Activated naive CD8-positive, alpha-beta T cell treated with anti-CD3 and anti-CD28 coated beads, Interleukin-2, amount 50 U/mL, for 16 hours (primary cell): ENCODE measurements around the gene ADAMTS4.
A peak's percentile ranks its signal among the peaks of the same experiment; 100 is the strongest.

Experiments
- DNase-seq: peaks from one replicate; pipeline ENCODE4 v3.0.0-alpha.2; 2020; ENCODE audit warnings: low read depth, low spot score

The ADAMTS4 gene

DNA sequence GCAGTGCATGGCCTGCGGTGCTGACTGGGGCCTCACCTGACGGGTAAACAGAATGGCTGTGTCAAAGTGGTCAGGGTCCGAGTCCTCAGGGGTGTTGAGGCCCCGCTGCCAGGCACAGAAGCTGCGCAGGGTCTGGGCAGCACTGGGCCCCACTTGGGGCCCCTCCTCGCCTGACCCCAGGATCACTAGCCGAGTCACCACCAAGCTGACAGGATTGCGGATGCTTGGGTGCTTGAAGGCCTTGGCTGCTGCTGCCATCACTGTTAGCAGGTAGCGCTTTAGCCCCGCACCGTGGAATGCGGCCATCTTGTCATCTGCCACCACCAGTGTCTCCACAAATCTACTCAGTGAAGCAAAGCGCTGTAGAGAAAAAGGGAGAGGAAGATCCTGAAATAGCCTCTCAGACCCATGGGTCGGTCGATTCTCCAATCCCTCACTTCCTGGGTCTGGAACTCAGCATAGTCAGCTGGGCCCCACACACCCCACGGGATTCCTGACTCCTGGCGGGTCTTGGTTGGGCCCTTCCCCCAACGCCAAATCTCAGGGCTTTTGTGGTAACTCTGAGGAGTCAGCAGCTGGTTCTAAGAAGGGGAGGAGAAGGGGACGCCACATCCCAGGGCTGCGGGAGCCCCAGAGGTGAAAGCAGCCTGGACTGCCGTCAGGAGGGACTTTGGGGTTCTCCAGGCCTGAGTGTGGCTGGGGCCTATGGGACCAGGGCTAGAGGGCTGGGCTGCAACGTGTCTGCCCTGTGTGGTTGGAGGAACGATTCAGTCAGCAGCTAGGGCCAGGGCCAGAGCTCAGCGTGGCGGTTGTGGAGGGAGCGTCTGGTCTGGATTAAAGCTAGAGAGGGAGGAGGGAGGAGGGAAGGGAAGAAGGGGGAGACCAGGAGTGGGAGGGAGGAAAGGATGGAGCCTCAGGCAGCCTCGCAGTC lies 2.1 kb downstream of the ADAMTS4 start:
- no peak for DNase-seq

DNA sequence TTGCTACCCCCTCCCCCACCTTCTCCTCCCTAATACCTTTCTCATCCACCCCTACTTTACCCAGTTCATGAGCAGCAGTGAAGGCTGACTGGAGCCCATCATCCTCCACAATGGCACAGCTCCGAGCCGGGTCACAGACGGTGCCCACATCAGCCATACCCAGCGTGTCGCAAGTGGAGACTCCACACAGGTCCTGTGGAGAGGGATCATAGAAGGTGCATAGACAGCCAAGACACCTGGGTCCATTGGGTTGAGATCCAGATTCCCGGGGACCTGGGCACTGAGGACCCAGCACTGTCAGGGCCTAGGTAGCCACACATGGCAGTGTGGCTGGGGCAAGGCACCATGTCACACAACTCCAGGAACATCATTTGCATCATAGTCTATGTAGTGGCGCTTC lies 2.7 kb downstream of the ADAMTS4 start:
- no peak for DNase-seq

- no peak for DNase-seq
These were observed 3.7 kb downstream of the ADAMTS4 start for GRCh38 chr1:161195171-161195570.

GRCh38 chr1:161193561-161194235 lies 5.2 kb downstream of the ADAMTS4 start:
- no peak for DNase-seq

DNA sequence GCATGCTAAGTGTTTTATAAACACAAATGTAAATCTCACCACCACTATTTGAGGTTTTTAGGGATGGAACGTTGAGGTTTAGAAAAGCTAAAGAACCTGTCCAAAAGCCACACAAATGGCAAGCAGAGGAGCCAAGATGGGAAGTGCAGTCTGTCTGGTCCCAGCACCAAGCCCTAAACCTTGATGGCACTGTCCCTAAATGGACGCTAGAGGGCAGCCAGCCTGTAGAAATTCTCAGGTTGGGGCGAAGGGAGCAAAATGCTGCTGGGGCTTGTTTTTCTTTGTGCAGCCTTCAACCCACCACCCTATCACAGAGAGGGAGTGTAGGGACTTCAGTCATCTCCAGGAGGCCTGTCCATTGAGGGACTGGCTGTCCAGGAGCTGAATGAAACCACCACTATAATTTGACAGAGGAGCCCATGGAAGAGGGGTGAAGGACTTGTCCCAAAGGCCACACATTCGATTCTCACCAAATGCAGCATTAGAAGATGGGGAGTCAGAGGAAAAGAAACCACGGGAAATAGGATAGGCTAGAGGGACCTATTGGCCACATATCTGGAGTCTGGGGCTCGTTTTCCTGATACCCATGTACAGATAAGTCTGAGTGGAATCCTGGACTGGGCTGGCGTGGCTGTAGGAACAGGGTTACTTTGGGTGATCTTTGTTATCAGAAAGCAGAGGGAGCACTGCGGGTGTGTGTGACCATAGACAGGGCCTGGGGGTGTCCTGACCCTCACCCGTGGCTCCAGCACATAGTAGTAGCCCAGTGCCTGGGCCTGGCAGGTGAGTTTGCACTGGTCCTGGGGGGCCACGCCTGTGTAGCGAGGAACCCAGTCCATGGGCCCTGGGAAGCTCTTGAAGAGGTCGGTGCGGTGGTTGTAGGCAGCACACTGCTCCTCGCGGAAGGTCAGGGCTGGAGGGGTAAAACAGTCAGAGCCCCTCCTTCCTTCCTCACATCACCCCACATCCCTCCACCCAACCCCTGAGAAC lies 6.1 kb downstream of the ADAMTS4 start:
- DNase-seq = no peak

- DNase-seq = no peak
These were observed 6.9 kb downstream of the ADAMTS4 start for GRCh38 chr1:161191971-161192370.

GRCh38 chr1:161190962-161191521 lies 7.8 kb downstream of the ADAMTS4 start:
- DNase-seq = no peak

GRCh38 chr1:161189036-161189435 lies 9.8 kb downstream of the ADAMTS4 start:
- no peak for DNase-seq

GRCh38 chr1:161188381-161188780 lies 10.5 kb downstream of the ADAMTS4 start:
- no peak for DNase-seq

GRCh38 chr1:161187311-161187710 lies 11.5 kb downstream of the ADAMTS4 start:
- DNase-seq = no peak

DNA sequence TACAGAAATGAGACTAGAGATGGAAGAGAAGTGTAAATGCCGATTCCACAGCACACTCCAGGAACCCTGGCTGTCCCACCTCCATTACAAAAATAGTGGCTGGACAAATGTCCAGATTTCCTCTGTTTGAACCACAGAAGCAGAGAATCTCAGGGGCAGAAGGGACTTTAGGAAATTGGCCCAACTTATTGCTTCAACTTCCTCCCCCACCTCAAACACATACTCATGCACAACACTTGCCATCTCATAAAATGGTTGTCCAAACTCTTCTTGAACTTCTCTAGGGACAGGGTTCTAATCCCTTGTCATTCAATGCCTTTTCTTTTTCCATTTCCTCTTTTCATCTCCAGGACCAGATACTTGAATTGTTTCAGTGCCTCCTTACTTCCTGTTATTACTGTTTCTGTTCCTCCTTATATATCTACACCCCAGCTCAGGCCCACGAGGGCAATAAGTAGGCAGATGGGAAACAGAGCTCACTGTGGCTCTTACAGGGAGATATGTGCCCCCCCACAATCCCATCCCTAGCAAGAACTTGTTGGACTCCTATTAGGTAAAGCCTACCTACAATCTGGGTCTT lies 13.0 kb downstream of the ADAMTS4 start:
- DNase-seq = no peak

GRCh38 chr1:161185282-161185682 lies 13.6 kb downstream of the ADAMTS4 start:
- DNase-seq = no peak

GRCh38 chr1:161182214-161182613 lies 16.6 kb downstream of the ADAMTS4 start:
- no peak for DNase-seq

GRCh38 chr1:161180639-161181038 lies 18.2 kb downstream of the ADAMTS4 start:
- no peak for DNase-seq

DNA sequence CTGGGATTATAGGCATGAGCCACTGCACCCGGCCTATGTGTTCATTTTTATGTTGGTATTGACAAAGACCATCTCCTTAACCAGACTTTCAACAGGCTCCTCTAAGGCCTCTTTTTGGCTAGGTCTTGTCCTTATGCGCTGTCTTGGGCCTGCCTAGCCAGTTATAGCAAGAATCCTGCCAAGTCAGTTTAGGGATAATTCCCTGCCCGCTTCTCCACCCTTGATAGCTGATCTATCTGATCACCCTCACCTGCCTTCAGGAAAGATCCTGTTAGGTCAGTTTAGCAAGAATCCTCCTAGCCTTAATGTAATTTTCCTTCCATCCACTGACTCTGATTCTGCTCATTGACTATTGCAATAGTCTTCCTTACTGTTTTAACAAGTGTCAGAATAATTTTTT lies 19.2 kb downstream of the ADAMTS4 start:
- no peak for DNase-seq

DNA sequence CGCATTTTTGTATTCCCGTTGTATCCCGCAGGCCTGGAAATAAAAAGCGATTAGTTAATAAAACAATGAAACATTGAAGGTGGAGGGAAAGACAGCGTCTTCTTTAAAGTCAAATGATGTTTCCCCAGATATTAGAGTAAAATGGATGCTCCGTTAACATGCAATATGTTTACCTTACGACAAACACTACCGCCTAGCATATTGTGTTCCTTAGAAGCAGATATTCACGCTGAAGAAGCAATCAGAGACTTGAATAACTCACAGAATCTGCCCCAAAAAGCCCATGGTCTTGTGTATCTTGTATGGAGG lies 21.0 kb downstream of the ADAMTS4 start:
- DNase-seq = no peak

DNA sequence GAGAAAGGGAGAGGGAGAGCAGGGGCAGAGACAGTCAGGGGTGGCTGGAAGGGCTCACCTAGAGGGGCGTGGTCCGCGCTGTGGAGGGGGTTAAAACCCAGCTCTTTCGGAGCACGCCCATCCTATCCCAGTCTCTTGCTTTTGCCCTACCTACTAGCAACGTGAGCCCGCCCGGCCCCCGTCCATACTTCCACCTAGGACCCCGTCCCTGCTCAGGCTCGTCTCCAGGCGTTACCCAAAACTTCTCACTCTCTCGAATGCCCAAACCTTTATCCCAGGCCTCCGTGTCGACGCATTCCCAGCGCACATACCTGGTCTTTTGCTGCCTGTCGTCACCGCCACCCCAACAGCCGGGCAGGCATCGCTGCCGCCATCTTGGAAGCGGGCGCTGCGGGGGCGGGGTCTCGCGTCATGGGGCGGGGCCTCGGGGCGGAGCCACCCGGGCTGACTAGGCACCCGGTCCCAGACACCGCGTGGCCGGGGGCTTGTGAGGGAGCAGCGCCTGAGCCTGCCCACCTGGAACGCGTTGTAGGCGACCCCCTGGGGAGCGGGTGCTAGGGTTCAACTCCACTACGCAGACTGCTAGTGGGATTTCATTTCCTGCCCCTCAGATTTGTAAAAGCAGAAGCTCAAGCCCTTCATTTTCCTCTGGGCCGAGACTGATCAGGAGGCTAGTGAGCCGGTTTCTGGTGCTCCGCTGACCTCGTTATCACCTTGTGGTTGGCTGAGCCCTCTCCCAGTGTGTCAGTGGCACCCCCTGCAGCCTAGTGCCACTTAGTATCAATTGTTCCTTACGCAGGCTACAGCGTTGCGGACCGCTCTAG lies 21.5 kb downstream of the ADAMTS4 start, which contains the start of gene B4GALT3:
B4GALT3 (minus strand) TSS at position 396 of the 824 bp plus-strand sequence. CDS start 1,447 bp downstream, outside the sequence.
- DNase-seq = peak; percentile 94

DNA sequence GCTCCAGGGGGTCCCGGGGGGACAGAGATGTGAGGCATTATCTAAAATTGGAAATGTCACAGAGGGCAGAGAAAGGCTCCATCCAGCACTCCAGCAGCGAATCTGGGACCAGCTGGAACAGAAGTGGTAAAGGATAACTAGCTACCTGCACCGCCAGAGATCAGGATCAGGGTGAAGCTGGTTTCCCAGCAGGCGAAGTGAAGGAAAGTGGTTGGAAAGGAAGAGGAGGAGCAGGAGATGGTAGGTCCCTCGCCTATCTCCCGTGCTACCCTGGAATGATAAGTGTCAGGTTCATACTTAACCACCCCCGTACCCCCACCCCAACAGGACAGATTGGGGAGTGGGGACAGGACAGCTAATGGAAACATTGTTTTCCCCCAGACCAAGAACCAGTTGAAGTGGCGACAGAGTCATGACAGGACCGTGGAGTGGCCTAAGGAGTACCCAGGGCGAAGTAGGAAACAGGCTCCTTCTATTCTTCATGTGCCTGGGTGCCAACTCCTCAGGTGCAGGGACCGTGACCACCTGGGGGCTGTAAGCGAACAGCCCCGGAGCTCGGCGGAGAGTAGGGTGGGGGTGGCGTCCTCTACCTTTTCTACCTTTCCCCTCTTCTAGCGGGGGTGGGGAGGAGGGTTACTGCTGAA lies 22.3 kb downstream of the ADAMTS4 start:
- no peak for DNase-seq

- no peak for DNase-seq
These were observed 22.9 kb downstream of the ADAMTS4 start for GRCh38 chr1:161175771-161176453.
